Tibial artery (tissue), 4 donors: Measurements from ENCODE around the gene FCER1A.

Experiments used
- DNase-seq, 2 donors: peaks; one replicate each; pipeline ENCODE4 v3.0.0-alpha.2; 2019
- H3K27ac ChIP-seq, 2 donors: fragments of 200-600 bp; sonication (generic) in 1 of 2; 1 replicate in 1 of 2; 2 replicates in 1 of 2; pipeline ENCODE4 v1.5.1; 2018 to 2019; ENCODE audit warnings: mild to moderate bottlenecking in 1 of 2
- H3K27me3 ChIP-seq, 2 donors: fragments of 200-600 bp; sonication (generic) in 1 of 2; one replicate each; pipeline versions ENCODE4 v1.5.1 to v1.6.0; 2016 to 2019
- H3K36me3 ChIP-seq, 3 donors: fragments of 200-600 bp; sonication (generic) in 2 of 3; one replicate each; pipeline ENCODE4 v1.5.1; 2016 to 2019; ENCODE audit warnings: mild to moderate bottlenecking in 2 of 3
- H3K4me1 ChIP-seq, 4 donors: fragments of 200-600 bp; sonication (generic) in 2 of 4; 1 replicate in 3 of 4; 2 replicates in 1 of 4; pipeline ENCODE4 v1.5.1; 2016 to 2019
- H3K4me3 ChIP-seq, 2 donors: fragments of 200-600 bp; sonication (generic) in 1 of 2; 1 replicate in 1 of 2; 2 replicates in 1 of 2; pipeline ENCODE4 v1.5.1; 2018 to 2019; ENCODE audit warnings: mild to moderate bottlenecking in 2 of 2
- H3K9me3 ChIP-seq, 3 donors: fragments of 200-600 bp; sonication (generic) in 1 of 3; one replicate each; pipeline ENCODE4 v1.5.1; 2016 to 2019
- CTCF ChIP-seq, 2 experiments: fragments of 200-600 bp in 1 of 2; fragments of 450-650 bp in 1 of 2; IDR thresholded peaks; one replicate each; pipeline ENCODE4 v1.5.1; 2017 to 2019; ENCODE audit warnings: antibody characterized with exemption in 2 of 2, mild to moderate bottlenecking in 1 of 2, moderate library complexity in 1 of 2
- intact Hi-C: fragments of 100-400 bp; cut with DNase I; formaldehyde crosslinking; loops from one replicate; pipeline ENCODE4 v1.15.0; 2023; ENCODE audit warnings: low total_unique reads

The FCER1A gene

GRCh38 chr1:159300146-159300545, 2.0 kb upstream of the FCER1A start:
- no peak for DNase-seq
- no peak overlapping the region for H3K4me3 ChIP-seq
- no peak overlapping the region for H3K27ac ChIP-seq
- intact Hi-C loops: no loop called here
- H3K27me3 ChIP-seq: no peaks in the 10 kb centered on the region
- H3K36me3 ChIP-seq: no peaks in the 10 kb centered on the region
- H3K4me1 ChIP-seq: no peaks in the 10 kb centered on the region
- no peaks in the 10 kb centered on the region for H3K9me3 ChIP-seq
- no peak for TF ChIP-seq CTCF (IDR thresholded peaks at IDR 0.05)

GRCh38 chr1:159307346-159308020, 5.3 kb downstream of the FCER1A start:
- Histone ChIP-seq H3K4me3 (no peak overlapping the region), H3K9me3 (no peaks in the 10 kb centered on the region), H3K27ac (no peak overlapping the region), H3K36me3 (no peaks in the 10 kb centered on the region), H3K4me1 (no peaks in the 10 kb centered on the region), H3K27me3 (no peaks in the 10 kb centered on the region)
- DNase-seq: no peak
- intact Hi-C loops: no loop called here
- no peak for TF ChIP-seq CTCF (IDR thresholded peaks at IDR 0.05)

GRCh38 chr1:159311679-159312078, 9.5 kb downstream of the FCER1A start:
- Histone ChIP-seq H3K36me3 (no peaks in the 10 kb centered on the region), H3K27ac (no peak overlapping the region), H3K27me3 (no peaks in the 10 kb centered on the region), H3K4me1 (no peaks in the 10 kb centered on the region), H3K4me3 (no peak overlapping the region), H3K9me3 (no peaks in the 10 kb centered on the region)
- intact Hi-C loops: no loop called here
- DNase-seq: no peak
- no peak for TF ChIP-seq CTCF (IDR thresholded peaks at IDR 0.05)

- intact Hi-C loops: no loop called here
- H3K9me3 ChIP-seq: no peaks in the 10 kb centered on the region
- no peak overlapping the region for H3K4me3 ChIP-seq
- DNase-seq: no peak
- no peaks in the 10 kb centered on the region for H3K27me3 ChIP-seq
- H3K4me1 ChIP-seq: no peaks in the 10 kb centered on the region
- no peaks in the 10 kb centered on the region for H3K36me3 ChIP-seq
- H3K27ac ChIP-seq: no peak overlapping the region
- no peak for TF ChIP-seq CTCF (IDR thresholded peaks at IDR 0.05)
These were observed 13.2 kb downstream of the FCER1A start for GRCh38 chr1:159315381-159315780.

- TF ChIP-seq CTCF (IDR thresholded peaks at IDR 0.05): no peak
- intact Hi-C loops: no loop called here
- no peaks in the 10 kb centered on the region for H3K36me3 ChIP-seq
- no peaks in the 10 kb centered on the region for H3K27me3 ChIP-seq
- DNase-seq: no peak
- H3K27ac ChIP-seq: no peak overlapping the region
- H3K4me1 ChIP-seq: no peaks in the 10 kb centered on the region
- no peaks in the 10 kb centered on the region for H3K9me3 ChIP-seq
- H3K4me3 ChIP-seq: no peak overlapping the region
These were observed 16.8 kb downstream of the FCER1A start for GRCh38 chr1:159318784-159319551.
